Measurements from ENCODE around the gene PLN.

Gene PLN

GRCh38 chr6:118580585-118581419, 32.7 kb downstream of the PLN start:
- DNase-seq: peak; percentile 20 to 50

- DNase-seq: no peak
Measured at GRCh38 chr6:118581489-118581959, 33.4 kb downstream of the PLN start.

DNA sequence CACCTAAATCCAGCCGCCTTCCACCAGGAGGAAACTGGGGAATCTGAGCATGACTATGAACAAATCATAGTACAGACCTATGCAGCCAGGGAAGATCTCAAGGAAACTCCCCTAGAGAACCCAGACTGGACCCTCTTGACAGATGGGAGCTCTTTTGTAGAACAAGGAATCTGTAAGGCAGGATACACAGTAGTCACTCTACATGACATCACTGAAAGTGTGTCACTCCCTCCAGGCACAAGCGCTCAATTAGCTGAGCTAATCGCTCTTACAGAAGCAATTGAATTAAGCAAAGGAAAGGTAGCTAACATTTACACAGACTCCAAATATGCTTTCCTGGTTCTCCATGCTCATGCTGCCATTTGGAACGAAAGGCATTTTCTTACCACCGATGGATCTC, 36.8 kb downstream of the PLN start:
- no peak for DNase-seq

- no peak for DNase-seq
Measured at GRCh38 chr6:118586746-118587485, 38.8 kb downstream of the PLN start.

DNA sequence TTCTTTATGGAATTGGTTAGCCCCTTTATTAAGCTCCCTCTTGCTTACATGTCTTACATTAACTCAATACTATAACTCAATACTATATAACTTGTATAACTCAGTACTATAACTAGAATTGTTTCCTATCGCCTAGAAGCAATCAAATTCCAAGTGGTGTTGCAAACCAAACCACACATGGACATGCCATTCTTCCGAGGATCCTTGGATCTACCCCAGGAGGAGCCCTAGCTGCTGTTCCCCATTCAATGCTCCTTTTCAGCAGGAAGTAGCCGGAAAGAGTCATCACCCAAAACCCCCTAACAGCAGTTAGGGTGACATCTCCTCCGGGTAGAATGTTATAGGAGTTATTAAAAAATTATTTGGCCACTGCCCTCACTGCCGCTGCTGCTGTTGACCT, 40.5 kb downstream of the PLN start:
- DNase-seq: no peak

GRCh38 chr6:118589186-118589585, 41.1 kb downstream of the PLN start:
- DNase-seq: no peak

- DNase-seq: no peak
Measured at GRCh38 chr6:118589649-118590365, 41.7 kb downstream of the PLN start.

- DNase-seq: no peak
Measured at GRCh38 chr6:118591897-118592296, 43.8 kb downstream of the PLN start.

- no peak for DNase-seq
Measured at GRCh38 chr6:118594877-118595276, 46.8 kb downstream of the PLN start.

DNA sequence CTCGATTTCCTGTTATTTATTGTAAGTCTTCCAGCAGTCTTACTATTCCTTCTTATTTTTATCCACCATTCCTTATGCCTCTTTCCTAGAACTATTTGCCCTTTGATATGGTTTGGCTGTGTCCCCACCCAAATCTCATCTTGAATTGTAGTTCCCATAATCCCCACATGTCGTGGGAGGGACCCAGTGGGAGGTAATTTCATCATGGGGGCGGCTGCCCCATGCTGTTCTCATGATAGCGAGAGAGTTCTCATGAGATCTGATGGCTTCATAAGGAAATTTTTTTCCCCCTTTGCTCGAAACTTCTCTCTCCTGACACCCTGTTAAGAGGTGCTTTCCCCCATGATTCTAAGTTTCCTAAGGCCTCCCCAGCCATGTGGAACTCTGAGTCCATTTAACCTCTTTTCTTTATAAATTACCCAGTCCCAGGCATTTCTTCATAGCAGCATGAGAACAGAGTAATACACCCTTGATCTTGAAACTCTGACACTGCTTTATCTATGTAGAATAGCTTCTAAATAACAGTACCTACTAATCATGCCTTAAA, 48.8 kb downstream of the PLN start:
- DNase-seq: no peak

- no peak for DNase-seq
Measured at GRCh38 chr6:118597636-118598035, 49.5 kb downstream of the PLN start.

DNA sequence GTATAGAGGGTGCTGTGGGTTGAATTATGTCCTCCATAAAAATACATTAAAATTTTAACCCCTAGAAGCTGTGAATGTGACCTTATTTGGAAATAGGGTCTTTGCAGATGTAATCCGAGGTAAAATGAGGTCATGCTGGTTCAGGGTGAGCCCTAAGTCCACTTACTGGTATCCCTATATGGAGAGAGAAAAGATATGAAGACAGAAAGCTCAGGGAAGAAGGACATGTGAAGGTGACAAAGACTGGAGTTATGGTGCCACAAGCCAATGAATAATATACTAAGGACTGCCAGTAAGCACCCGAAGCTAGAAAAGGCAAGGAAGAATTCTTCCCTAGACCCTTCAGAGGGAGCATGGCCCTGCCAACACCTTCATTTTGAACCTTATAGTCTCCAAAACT, 50.2 kb downstream of the PLN start:
- DNase-seq: no peak

DNA sequence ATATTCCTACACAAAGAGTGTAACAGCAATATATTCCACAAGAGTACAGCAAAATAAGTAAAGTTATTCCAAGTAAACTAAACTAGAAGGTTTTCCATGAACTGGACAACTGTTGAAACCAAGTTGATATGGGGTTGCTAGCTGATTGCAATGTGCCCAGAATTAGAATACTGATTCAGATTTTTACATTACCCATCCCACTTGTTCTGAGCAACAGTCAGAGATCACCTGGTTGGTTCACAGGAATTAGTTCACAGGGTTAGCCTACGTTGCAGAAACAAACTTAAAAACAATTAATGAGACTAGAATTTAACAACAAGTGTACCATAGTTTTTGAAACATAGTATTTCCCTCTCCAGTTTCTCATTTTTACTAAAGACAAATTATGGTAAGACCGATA, 54.2 kb downstream of the PLN start:
- DNase-seq: no peak

DNA sequence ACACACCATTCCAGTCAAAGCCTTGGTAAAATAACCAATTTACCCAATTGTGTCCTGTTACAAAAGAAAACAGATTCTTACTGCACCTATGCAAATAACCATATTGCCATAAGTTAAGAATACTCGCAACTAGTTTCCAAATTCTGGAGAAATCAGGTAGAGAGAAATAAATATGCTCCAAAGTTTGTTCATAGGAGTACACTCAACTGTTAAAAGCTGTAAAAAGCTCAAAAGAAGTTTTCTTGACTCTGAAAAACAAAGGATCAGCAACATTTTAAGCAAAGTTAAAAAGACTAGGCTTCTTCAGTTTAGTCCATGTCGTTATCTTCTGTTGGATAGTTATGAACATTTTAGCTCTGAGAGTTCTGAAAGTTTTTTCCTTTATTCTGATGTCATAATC, 55.3 kb downstream of the PLN start:
- no peak for DNase-seq

DNA sequence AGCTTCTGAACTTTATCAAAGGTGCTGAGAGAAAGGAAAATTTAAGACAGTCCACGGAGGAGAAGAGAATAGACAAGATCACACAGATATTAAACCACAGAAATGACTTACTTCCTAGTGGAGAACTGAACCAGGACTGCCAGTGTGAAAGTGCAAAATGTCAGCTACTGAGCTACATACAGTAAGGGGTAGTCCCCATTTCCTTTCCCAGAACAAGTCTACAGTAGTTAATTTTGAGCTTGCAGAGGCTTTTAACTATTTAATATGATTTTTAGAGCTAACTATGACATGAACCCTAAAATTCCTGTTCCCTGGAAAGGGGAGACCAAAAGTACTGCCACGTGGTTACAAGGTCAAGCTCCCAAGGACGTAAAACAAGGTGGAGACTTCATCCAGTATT, 58.2 kb downstream of the PLN start:
- no peak for DNase-seq

GRCh38 chr6:118606858-118607257, 58.8 kb downstream of the PLN start:
- no peak for DNase-seq
